ENCODE data around the gene CDH23.
A peak's percentile ranks its signal among the peaks of the same experiment; 100 is the strongest.

GRCh38 chr10:71774916-71775702 lies 378.4 kb downstream of the CDH23 start:
- TF ChIP-seq CTCF (IDR thresholded peaks at IDR 0.05), result no peak
- TF ChIP-seq POLR2A (IDR thresholded peaks at IDR 0.05), result no peak
- peak; percentile 80 to 89 for TF ChIP-seq POLR2AphosphoS5 (IDR thresholded peaks at IDR 0.05)
- TF ChIP-seq EP300 (IDR thresholded peaks at IDR 0.05), result no peak

Measured in upper lobe of left lung (tissue), 4 donors.